Measurements from ENCODE around the gene TINAG.
A peak's percentile ranks its signal among the peaks of the same experiment; 100 is the strongest.

The TINAG gene

GRCh38 chr6:54308986-54309315 is 710 bp downstream of the TINAG start:
- DNase-seq (ENCODE audit: low read depth) = no peak

- DNase-seq (ENCODE audit: low read depth) = no peak
These were observed 2.3 kb downstream of the TINAG start for GRCh38 chr6:54310377-54311152.

GRCh38 chr6:54315656-54316055 is 7.4 kb downstream of the TINAG start:
- DNase-seq (ENCODE audit: low read depth) = no peak

GRCh38 chr6:54320871-54321270 is 12.6 kb downstream of the TINAG start:
- no peak for DNase-seq (ENCODE audit: low read depth)

- DNase-seq (ENCODE audit: low read depth) = peak; percentile 2
These were observed 19.4 kb downstream of the TINAG start for GRCh38 chr6:54327631-54328030.

- DNase-seq (ENCODE audit: low read depth) = peak; percentile 12
These were observed 23.3 kb downstream of the TINAG start for GRCh38 chr6:54331571-54331970.

- peak; percentile 97 for DNase-seq (ENCODE audit: low read depth)
These were observed 27.6 kb downstream of the TINAG start for GRCh38 chr6:54335871-54336270.

- no peak for DNase-seq (ENCODE audit: low read depth)
These were observed 45.7 kb downstream of the TINAG start for GRCh38 chr6:54353975-54354374.

GRCh38 chr6:54354608-54355007 is 46.4 kb downstream of the TINAG start:
- no peak for DNase-seq (ENCODE audit: low read depth)

- no peak for DNase-seq (ENCODE audit: low read depth)
These were observed 48.9 kb downstream of the TINAG start for GRCh38 chr6:54357141-54357540.

GRCh38 chr6:54361188-54361587 is 52.9 kb downstream of the TINAG start:
- DNase-seq (ENCODE audit: low read depth) = no peak

- no peak for DNase-seq (ENCODE audit: low read depth)
These were observed 53.5 kb downstream of the TINAG start for GRCh38 chr6:54361734-54362133.

- DNase-seq (ENCODE audit: low read depth) = peak; percentile 57
These were observed 58.6 kb downstream of the TINAG start for GRCh38 chr6:54366667-54367327.

GRCh38 chr6:54377776-54378175 is 69.5 kb downstream of the TINAG start:
- peak; percentile 6 for DNase-seq (ENCODE audit: low read depth)

- no peak for DNase-seq (ENCODE audit: low read depth)
These were observed 78.1 kb downstream of the TINAG start for GRCh38 chr6:54386295-54386694.

GRCh38 chr6:54390362-54390761 is 82.1 kb downstream of the TINAG start:
- DNase-seq (ENCODE audit: low read depth) = no peak

- no peak for DNase-seq (ENCODE audit: low read depth)
These were observed 83.3 kb downstream of the TINAG start for GRCh38 chr6:54391577-54391976.

GRCh38 chr6:54403096-54403495 is 94.9 kb downstream of the TINAG start:
- no peak for DNase-seq (ENCODE audit: low read depth)

GRCh38 chr6:54404791-54405190 is 96.5 kb downstream of the TINAG start:
- no peak for DNase-seq (ENCODE audit: low read depth)

GRCh38 chr6:54411767-54412166 is 103.5 kb downstream of the TINAG start:
- no peak for DNase-seq (ENCODE audit: low read depth)

GRCh38 chr6:54415517-54415916 is 107.3 kb downstream of the TINAG start:
- no peak for DNase-seq (ENCODE audit: low read depth)

- DNase-seq (ENCODE audit: low read depth) = peak; percentile 93
These were observed 111.6 kb downstream of the TINAG start for GRCh38 chr6:54419885-54420284.

GRCh38 chr6:54426995-54427394 is 118.8 kb downstream of the TINAG start:
- DNase-seq (ENCODE audit: low read depth) = no peak

- DNase-seq (ENCODE audit: low read depth) = peak; percentile 38
These were observed 119.2 kb downstream of the TINAG start for GRCh38 chr6:54427396-54427937.

Data from ELR (cell line).